AG08396 (cell line): ENCODE data around the gene TCP11.

Source experiments
- DNase-seq: peaks from one replicate; pipeline ENCODE4 v3.0.0; 2012; ENCODE audit warnings: low spot score, mixed read lengths

The TCP11 gene

GRCh38 chr6:35173044-35173426 lies 31.9 kb upstream of the TCP11 start:
- DNase-seq: no peak

GRCh38 chr6:35170891-35171290 lies 29.8 kb upstream of the TCP11 start:
- no peak for DNase-seq

- DNase-seq: peak; percentile 33
Measured at GRCh38 chr6:35170166-35170565, 29.0 kb upstream of the TCP11 start.

GRCh38 chr6:35168461-35168861 lies 27.3 kb upstream of the TCP11 start:
- DNase-seq: no peak

- no peak for DNase-seq
Measured at GRCh38 chr6:35167505-35167904, 26.4 kb upstream of the TCP11 start.

GRCh38 chr6:35166520-35166919 lies 25.4 kb upstream of the TCP11 start:
- no peak for DNase-seq

- no peak for DNase-seq
Measured at GRCh38 chr6:35166116-35166515, 25.0 kb upstream of the TCP11 start.

- no peak for DNase-seq
Measured at GRCh38 chr6:35165630-35166071, 24.5 kb upstream of the TCP11 start.

GRCh38 chr6:35164868-35165267 lies 23.7 kb upstream of the TCP11 start:
- no peak for DNase-seq

GRCh38 chr6:35164277-35164676 lies 23.1 kb upstream of the TCP11 start:
- DNase-seq: no peak

- no peak for DNase-seq
Measured at GRCh38 chr6:35163836-35164235, 22.7 kb upstream of the TCP11 start.

GRCh38 chr6:35161776-35162607 lies 20.9 kb upstream of the TCP11 start:
- no peak for DNase-seq

- DNase-seq: no peak
Measured at GRCh38 chr6:35161266-35161665, 20.1 kb upstream of the TCP11 start.

GRCh38 chr6:35160642-35161041 lies 19.5 kb upstream of the TCP11 start:
- no peak for DNase-seq

- no peak for DNase-seq
Measured at GRCh38 chr6:35158520-35158919, 17.4 kb upstream of the TCP11 start.

GRCh38 chr6:35154947-35155346 lies 13.8 kb upstream of the TCP11 start:
- DNase-seq: no peak

- DNase-seq: no peak
Measured at GRCh38 chr6:35154262-35154661, 13.1 kb upstream of the TCP11 start.

- DNase-seq: no peak
Measured at GRCh38 chr6:35152067-35152707, 11.0 kb upstream of the TCP11 start.

GRCh38 chr6:35151466-35151865 lies 10.3 kb upstream of the TCP11 start:
- no peak for DNase-seq

- no peak for DNase-seq
Measured at GRCh38 chr6:35149891-35150566, 8.9 kb upstream of the TCP11 start.

GRCh38 chr6:35148167-35148741 lies 7.1 kb upstream of the TCP11 start:
- DNase-seq: peak; percentile 31

- no peak for DNase-seq
Measured at GRCh38 chr6:35147486-35147885, 6.3 kb upstream of the TCP11 start.

GRCh38 chr6:35147026-35147425 lies 5.9 kb upstream of the TCP11 start:
- DNase-seq: no peak
